Non-pigmented ciliary epithelial cell (primary cell): ENCODE measurements around the gene NRP1.

Experiments used
- DNase-seq: peaks from one replicate; pipeline ENCODE4 v3.0.0-alpha.2; 2010; ENCODE audit warnings: low read depth

The NRP1 gene

DNA sequence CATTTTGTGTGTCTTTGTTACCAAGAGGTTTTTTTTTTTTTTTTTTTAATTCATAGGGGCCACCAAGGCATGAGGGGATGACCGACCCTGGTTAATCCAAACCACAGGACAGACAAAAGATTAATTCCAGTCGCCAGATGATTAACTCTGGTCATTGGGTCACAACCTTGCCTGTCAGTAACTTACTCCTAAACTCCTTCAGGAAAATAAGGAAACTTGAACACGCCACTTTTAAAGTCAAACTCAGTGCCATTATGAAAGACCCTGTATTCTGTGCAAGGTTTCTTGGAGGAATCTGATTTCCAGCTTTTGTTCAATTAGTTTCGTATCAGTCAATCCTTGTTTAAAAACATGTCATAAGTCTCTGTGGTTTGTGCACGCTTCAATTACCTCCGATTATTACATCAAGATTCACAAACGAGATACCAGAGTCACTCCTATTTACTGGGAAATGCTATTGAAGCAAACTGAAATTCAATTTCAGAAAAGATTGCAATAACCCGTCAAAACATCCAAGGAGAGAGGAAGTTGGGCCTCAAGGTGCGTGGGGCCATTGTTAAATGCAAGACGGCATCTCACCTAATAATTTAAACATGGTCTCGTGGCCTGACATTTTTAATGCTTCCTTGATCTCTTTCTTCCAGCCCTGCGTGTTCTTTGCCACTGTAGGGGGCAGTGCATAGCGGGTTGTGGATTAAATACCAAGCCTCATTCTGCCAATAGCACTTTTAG lies 44.0 kb downstream of the NRP1 start:
- DNase-seq, result no peak

DNA sequence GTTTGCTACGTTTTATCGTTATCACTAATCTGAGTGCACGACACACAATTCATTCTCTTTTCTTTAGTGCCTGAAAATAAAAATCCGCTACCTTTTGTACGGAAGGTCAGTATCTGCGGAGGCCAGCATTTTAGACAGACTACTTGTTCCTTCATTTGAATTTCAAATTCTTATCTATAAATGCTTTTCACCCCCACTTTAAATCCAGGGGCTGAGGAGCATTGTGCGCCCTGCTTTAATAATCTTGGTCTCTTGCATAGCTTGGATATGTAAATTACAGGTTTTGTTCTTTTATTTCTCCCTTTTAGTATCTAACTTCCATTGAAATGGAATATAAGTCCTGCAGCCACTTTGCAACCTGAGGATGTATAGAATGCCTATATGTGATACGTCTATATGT lies 44.7 kb downstream of the NRP1 start:
- DNase-seq, result no peak

DNA sequence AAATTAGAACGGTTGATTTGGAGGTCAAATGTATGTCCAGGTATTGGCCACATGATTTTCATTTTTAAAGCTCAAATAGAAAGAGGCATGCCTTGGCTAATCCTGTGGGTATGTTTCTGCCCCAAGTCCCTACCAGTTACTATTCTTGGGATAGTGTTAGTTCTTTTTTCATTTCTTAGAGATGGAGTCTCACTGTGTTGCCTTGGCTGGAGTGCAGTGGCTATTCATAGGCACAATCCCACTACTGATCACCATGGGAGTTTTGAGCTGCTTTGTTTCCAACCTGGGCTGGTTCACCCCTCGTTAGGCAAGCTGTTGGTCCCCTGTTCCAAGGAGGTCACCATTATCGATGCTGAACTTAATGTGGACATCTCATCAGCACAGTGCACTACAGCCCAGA lies 46.3 kb downstream of the NRP1 start:
- no peak for DNase-seq

DNA sequence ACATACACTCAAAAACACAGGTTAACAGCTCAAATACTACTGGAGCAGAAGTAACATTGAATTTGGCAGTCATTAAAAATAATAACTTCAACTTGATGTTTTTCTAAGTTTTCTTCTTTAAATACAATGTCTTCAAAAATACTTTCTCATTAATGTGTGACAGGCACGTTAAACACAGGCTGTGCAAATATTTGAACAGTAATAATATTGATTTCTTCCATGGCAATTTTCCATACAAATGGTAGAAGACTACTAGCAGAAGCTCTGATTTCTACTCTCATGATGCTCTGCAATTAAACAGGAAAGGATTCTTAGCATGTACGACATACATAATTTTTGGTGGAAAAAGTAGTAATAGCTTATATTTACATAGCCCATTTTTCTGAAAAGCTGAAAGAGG lies 47.4 kb downstream of the NRP1 start:
- DNase-seq, result no peak

DNA sequence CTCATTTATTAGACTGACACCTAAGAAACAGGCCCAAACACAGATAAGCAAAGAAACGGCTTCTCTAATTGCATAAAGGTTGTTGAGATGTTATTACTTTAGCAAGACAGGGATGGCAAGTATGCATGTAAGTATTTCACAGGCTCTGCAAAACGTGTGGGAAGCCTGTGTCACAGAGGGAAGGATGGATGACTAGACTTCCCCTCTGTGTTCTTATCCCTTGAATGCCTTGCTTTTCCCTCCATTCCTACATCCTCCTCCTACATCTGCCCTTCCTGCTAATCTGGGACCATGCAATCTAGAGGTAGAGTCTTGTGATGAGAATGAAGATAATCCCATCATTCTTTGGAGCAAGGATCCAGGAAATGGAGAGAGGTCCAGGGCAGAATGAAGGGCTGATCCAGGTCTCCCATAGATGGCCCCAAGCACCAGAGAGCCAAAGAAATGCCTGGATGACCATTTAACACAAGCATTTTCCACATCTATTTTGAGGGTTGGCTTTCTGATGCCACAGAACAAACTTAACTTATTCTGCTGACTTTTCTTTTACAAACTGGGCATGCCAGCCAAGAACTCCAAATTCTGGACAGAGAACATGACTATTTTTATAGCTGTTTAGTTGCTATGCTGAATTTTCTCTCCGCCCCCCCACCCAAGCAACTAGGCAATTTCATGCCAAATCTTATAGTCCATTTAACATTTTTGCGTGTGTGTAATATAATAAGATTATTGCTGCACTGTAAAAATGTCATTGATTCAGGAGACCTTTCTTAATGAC lies 48.1 kb downstream of the NRP1 start:
- no peak for DNase-seq

DNA sequence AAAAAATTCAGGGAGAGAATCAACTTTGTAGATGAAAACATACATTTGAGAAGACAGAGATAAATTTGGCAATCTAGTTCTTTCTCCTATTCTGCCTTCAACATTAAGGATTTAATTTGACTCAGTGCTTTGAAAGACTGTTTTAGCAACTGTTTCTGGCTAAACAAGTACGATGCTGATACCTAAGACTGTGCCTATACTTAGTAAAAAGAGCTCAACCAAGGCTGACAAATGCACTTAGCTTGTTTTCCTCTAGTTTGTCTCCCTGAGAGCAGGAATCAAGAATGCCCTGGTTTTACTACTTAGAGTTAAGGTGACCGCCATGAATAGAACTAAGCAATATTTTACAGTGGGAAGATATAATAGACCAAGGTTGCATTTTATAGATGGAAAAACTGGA lies 49.5 kb downstream of the NRP1 start:
- no peak for DNase-seq

DNA sequence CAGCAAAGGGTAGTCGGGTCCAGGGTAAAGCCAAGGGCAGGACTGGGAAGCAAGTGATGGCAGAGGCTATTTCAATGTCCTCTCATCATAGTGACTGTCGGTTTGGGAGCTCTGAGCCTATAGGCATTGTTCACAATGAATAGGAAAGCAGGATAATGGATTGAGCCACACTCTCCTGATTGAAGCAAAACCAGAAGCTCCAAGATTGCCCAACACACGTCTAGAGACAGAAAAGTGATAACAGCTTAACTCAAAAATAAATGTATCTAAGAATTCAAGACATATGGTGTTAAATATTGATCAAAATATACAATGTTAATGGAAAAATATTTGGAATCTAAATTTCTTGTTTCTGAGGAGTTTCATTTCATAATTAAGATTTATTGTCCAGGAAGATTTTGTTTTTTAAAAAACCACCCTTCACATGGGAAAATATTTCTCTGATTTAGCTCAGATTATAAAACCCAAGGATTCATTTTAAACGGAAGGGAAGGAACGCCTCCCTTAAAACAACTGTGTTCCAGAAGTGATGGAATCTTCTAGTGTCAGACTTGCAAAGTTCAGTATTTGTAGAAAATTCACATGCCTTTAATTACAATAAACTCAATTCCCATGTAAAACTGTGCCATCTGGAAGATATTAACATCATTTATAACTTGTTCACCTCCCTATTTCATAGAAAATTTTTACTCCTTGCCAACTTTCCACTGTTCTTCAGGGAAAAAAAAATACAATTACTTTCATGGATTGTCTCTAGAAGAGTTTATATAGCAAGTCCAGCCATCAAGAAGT lies 54.5 kb downstream of the NRP1 start:
- no peak for DNase-seq

DNA sequence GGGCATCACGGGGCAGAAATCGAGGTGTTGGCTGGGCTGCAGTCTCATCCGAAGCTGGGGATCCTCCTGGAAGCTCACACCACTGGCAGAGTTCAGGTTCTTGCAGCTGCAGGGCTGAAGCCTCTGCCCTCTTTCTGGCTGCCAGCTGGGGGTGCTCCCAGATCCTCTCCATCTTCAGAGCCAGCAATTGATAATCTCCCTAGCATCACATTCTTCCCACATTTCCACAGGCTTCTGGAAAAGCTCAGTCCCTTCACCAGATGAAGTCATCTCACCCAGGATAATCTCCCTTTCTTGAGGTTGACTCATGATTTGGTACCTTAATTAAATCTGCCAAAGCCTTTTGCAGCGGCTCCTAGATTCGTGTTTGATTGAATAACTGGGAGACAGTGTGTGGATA lies 55.2 kb downstream of the NRP1 start:
- DNase-seq, result no peak

DNA sequence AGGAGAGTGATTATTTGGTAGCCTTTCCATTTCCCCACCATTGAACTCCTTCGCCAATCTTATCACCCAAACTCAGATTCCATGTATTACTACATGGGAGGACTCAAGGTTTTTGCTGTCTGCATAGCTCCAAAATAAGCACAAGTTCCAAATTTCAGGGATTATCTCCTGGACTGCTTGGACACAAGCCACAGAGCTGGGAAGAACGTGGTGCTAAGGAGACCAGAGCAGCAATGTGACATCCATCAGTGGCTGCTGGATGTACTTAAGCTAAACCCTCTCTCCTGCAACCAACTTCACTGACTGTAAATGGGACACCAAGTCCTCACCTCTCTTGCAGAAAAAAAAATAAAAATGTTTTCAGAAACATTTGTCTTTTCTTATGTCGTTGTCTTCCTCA lies 56.3 kb downstream of the NRP1 start:
- no peak for DNase-seq

DNA sequence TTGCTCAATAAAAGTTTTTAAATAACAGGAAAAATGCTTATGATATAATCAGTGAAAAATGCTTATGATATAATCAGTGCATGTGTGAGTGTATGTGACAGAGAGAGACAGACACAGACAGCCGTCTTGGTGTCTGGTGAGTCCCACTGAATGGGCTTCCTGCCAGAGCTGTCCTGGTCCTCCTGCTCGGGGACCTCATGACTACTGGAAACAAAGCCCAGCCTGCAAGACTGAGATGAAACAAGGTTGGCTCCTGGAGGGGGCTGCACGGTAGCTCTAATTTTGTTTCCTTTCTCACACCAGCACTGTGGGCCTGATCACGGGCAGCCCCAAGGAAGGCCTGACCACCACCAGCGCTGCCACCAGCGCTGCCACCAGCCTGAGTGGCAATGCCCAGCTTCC lies 57.3 kb downstream of the NRP1 start:
- no peak for DNase-seq

DNA sequence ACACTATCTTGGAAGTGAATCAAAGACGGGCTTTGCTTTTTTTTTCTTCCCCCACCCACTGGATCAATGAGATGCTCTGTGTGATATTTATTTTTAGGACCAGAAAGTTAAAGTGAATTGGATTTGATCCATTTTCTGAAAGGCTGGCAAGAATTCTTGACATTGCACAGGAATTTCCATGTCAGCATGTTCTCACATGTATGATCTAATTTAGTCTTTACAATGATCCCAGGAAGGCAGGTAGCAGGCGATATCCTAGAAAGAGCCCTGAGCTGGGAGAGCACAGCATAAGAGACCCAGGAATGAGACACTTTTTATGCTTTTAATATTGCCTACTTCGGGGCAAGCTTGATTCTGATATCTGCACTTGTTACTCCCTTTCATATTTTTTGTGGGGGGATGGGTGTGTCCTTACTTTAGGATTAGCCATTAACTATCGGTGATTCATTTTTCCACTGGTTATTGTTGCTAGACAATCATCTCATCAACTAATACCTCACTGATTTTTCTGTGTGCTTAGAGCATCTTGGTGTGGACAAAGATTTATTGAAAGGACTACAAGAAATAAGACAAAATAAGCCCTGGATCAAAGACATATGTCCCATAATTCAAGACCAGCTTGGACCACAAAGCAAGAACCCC lies 58.1 kb downstream of the NRP1 start:
- no peak for DNase-seq

DNA sequence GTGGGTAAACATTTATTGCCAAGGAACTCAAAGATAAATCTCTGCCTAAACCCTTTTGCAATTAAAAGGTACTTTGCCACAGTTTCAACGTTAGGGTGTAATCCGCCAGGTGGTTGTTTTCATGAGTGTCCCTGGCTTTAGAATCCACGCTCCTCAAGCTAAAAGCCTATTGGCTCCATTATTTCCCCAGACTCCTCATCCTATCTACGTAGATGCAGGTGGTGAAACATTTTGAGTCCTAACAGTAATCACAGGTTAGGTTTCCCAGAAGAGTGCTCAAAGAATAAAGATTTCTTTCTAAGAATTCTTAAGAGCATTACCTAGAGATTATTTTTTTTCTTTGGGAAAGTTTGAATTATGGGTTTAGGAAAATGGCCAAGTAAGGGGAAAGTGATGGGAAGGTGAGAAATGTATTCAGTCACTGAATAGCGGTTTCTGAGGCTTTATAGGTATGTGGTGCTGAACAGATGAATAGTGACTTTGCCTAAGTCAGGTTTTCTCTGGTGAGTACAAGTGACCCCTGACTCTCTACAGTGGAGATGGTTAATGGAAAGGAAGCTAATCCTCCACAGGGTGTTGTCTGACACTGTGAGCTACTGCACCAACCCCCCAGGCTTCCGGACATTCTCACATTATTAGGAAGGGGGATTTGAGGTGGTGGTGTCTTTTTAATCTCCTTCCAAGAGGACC lies 60.2 kb downstream of the NRP1 start:
- DNase-seq, result no peak

DNA sequence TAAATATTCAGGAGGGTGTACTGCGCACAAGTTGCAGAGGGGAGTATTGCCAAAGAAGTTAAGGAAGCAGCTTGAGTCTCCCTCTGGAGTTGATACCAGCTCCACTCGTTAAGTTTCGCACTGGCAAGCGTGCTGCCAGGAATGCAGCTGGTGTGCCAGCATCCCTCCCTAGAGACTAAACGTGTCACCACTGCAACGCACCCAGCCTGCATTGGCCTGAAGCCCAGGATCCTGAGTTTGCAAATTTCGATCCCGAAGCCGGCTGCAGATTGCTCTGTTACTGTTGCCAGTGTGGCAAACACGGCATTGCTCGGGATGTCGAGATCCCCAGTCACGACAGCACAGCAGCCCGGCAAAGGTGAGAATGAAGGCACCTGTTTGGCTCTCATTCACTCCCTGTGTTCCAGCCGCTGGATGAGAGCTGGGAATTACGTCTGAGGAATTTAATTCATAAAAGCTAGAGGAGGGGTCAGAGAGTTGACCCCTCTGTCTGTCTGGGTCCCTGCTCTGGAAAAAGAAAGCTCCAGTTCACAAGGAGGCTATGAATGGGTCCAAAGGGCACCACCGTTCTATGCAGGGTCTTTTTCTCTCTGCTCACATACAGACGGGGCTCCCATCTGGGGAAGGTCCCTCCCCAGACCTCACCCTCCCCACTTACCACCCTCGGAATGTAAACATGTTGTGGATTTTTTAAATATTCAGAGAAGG lies 61.0 kb downstream of the NRP1 start:
- DNase-seq, result no peak

DNA sequence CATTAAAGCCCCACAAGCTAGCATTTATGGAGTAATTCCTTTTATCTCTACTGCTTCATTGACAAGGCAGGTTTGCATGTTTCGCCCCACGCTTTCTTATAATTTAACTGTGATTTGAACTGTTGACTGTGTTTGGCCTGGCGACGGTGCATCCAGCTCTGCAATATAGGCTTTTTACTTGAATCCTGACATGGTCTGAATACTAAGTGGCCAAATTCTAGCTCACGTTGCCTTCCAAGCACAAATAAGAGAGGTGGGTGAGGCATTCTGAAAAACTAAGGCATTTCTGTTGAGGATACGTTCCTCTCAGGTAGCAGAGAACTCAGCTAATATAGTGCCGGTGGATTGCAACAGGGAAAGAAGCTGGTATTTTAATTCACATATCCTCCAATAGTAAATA lies 61.8 kb downstream of the NRP1 start:
- no peak for DNase-seq

DNA sequence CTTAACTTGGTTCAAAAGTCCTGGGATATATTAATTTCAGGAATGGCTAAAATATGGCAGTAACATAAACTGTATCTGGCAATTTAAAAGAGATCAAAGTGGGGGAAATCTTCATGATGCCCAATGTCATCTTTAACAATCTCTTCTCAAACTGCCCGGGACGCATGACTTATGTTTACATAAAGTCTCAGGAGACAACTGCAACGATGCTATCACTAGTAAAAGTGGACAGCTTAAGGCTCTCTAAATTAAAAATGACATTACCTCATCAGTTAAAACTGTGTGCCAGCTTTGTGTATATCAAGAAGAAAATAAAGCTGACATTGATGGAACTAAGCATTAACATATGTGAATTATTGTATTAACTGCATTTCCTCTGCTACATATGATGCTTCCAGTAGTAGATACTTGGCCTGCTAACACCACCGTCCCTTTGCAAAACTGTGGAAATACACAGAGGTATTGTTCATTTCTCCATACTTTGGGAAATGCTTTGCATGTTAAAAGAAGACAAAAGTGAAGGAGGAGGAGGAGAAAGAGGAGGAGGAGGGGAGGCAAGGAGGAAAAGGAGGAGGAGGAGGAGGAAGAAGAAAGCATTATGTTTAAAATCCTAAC lies 62.4 kb downstream of the NRP1 start:
- no peak for DNase-seq

DNA sequence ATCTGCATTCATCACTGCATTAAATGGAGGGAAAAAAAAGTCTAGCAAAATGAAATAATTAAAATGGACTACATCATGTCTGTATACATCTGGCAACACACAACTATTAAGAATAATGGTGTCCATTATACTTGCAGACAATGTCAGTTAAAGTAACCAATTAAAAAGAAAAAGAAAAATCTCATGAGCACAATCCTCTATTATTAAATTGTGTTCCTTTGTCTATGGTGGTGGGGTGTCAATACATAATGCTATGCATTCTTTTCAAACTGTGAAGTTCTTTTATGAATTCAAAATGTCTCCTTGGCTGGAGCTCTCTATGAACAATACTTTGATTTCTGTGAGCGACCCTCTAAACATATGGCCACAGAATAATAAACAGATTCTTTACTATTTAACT lies 63.5 kb downstream of the NRP1 start:
- no peak for DNase-seq

DNA sequence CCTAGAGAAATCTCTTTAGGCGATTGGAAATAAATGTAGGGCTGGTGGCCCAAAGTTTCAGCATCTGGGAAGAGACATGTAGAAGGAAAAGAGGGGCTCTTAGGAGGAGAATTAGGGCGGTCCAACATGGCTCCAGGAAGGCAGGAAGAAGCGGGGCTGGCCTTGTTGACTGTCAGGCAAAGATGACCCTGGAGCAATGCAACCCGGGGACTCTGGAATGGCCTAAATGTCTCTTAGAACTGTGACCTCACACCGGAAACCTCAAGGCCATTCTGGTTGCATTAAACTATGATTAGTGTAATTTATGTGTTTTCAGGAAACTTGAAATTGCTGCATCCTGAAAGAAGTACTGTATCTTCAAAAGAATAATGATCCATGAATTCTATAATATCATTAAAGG lies 66.8 kb downstream of the NRP1 start:
- DNase-seq, result no peak

DNA sequence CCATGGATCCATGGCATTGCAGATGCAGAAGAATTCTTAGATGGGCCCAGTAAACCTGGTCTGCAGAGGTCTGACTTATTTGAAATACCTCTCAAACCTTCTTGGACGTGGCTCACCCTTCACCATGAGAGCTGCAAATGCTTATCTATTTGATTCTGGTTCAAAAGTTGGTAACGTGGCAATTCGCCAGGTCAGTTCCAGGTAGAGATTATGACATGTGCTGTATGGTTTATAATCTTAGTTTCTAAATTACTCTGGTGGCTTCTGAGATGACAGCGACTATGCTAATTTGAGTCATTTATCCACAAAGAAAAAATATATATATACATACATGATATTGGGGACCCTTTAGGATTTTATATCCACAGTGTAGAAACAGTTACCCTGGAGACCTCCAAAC lies 68.8 kb downstream of the NRP1 start:
- no peak for DNase-seq

DNA sequence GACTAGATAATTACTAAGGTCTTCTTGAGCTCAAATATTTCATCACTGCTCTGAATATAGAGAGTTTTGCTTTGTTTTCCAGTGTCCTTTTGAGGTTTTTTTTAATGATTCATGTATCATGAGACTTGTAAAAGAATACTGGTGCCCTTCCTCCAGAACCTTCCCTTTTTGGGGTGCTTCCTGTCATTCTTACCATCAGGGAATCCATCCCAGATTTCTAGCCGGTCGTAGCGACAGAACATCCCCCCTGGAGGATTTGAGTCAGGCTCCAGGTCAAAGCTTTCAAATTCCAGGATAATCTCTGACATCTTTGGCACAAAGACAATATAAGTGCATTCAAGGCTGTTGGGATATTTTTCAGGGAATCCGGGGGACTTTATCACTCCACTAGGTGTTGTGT lies 71.0 kb downstream of the NRP1 start:
- no peak for DNase-seq

DNA sequence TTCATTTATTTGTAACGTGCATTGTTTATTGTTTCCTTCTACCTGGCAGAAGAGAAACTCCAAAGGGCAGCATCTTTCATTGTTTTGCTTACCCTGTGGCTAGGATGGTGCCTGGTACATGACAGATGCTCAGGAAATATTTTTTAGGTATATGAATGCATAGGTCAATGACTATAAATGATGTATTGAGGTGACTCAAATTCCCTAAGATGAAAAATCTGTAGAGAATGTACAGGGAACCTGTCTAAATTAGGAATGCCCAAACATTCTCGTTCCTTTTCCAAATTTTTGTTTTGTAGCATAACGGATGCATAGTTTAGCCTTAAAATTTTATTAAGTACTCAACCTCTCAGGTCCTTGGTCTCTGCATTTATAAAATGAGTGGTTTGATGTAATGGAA lies 71.6 kb downstream of the NRP1 start:
- no peak for DNase-seq
